Measurements from ENCODE around the gene CALML5.

Gene CALML5

DNA sequence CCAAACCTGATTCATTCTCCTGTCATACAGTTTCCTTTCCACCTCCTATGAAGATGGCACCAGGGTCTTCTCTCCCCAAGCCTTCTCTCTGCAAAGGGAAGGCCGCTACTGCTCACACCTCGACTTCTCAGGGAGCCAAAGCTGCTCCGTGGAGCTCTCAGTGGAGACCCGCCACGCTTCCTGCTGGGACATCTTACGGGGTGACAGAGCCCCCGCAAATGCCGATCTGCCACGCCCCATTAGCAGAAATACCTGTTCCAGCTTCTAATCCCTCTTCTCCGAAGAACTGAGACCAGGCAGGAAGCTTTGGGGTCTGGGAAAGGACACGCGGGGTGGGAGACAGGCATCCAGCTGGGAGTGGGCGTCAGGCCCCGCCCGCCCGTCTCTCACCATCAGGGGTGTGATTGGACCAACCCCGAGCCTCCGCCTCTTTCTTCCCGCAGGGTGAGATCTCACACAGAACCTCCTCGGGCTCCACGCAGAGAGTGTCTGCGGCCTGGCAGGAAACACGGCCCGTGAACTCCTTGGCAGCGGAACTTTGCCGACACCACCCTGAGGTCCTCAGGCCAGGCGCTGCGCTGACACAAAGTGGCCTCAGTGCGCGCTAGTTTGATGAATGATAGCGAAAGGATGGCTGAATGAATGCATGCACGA, 12.0 kb upstream of the CALML5 start:
- TF ChIP-seq POLR2AphosphoS5 (IDR thresholded peaks at IDR 0.05; ENCODE audit: low read depth): no peak
- TF ChIP-seq, protein P1, sequence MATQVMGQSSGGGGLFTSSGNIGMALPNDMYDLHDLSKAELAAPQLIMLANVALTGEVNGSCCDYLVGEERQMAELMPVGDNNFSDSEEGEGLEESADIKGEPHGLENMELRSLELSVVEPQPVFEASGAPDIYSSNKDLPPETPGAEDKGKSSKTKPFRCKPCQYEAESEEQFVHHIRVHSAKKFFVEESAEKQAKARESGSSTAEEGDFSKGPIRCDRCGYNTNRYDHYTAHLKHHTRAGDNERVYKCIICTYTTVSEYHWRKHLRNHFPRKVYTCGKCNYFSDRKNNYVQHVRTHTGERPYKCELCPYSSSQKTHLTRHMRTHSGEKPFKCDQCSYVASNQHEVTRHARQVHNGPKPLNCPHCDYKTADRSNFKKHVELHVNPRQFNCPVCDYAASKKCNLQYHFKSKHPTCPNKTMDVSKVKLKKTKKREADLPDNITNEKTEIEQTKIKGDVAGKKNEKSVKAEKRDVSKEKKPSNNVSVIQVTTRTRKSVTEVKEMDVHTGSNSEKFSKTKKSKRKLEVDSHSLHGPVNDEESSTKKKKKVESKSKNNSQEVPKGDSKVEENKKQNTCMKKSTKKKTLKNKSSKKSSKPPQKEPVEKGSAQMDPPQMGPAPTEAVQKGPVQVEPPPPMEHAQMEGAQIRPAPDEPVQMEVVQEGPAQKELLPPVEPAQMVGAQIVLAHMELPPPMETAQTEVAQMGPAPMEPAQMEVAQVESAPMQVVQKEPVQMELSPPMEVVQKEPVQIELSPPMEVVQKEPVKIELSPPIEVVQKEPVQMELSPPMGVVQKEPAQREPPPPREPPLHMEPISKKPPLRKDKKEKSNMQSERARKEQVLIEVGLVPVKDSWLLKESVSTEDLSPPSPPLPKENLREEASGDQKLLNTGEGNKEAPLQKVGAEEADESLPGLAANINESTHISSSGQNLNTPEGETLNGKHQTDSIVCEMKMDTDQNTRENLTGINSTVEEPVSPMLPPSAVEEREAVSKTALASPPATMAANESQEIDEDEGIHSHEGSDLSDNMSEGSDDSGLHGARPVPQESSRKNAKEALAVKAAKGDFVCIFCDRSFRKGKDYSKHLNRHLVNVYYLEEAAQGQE (IDR thresholded peaks at IDR 0.05; ENCODE audit: insufficient replicate concordance, low read depth): no peak
- no peak for TF ChIP-seq GABPA (IDR thresholded peaks at IDR 0.05; ENCODE audit: low read depth)
- TF ChIP-seq, protein P2, sequence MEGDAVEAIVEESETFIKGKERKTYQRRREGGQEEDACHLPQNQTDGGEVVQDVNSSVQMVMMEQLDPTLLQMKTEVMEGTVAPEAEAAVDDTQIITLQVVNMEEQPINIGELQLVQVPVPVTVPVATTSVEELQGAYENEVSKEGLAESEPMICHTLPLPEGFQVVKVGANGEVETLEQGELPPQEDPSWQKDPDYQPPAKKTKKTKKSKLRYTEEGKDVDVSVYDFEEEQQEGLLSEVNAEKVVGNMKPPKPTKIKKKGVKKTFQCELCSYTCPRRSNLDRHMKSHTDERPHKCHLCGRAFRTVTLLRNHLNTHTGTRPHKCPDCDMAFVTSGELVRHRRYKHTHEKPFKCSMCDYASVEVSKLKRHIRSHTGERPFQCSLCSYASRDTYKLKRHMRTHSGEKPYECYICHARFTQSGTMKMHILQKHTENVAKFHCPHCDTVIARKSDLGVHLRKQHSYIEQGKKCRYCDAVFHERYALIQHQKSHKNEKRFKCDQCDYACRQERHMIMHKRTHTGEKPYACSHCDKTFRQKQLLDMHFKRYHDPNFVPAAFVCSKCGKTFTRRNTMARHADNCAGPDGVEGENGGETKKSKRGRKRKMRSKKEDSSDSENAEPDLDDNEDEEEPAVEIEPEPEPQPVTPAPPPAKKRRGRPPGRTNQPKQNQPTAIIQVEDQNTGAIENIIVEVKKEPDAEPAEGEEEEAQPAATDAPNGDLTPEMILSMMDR (IDR thresholded peaks at IDR 0.05; ENCODE audit: insufficient read depth, low read length): no peak
- TF ChIP-seq SPI1 (IDR thresholded peaks at IDR 0.05; ENCODE audit: borderline replicate concordance, low read depth): no peak
- no peak overlapping the region for H3K27ac ChIP-seq (replicated peaks)
- no peaks in the 10 kb centered on the region for H3K27me3 ChIP-seq (ENCODE audit: insufficient read depth, poor library complexity, severe bottlenecking)
- DNase-seq (ENCODE audit: low read depth in 1 of 2, low spot score in 1 of 2): no peak
- H3K4me3 ChIP-seq (replicated peaks; ENCODE audit: insufficient read depth, low read length): no peak overlapping the region

DNA sequence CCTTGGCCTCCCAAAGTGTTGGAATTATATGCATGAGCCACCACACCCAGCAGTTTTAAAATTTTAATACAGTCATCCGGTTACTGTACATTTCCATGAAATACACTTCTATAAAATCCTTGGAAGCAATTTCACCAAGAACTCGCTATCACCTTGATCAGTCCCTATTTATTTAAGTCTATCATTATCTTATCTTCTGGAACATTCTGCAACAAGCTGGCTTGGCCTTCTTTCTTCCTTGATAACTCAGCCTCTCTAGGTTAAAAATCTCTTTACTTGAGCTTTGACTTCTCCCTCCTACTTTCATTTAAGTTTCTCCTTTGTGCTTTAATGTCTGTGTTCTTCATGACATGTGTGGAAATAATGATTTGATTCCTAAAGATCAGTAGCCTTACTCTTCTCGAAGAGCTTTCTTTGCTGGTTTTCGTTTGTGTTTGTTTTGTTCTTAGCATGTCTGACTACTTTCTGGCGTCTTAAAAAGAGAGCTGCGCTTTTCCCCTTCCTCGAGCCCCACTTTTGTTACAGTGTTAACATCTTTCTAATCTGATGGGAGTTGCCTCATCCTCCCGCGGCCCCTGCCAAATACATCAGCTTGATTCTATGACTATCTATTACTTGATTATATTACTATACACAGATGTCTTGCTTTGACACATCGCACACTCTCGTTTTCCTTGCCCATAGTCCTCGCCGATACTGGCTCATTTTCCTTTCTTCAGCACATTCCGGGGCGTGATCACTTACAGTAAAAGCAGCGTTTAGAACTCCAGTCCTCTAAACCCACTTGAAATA, 11.1 kb upstream of the CALML5 start:
- no peaks in the 10 kb centered on the region for H3K27me3 ChIP-seq (ENCODE audit: insufficient read depth, poor library complexity, severe bottlenecking)
- no peak overlapping the region for H3K27ac ChIP-seq (replicated peaks)
- DNase-seq (ENCODE audit: low read depth in 1 of 2, low spot score in 1 of 2): no peak
- TF ChIP-seq, protein P1 (IDR thresholded peaks at IDR 0.05; ENCODE audit: insufficient replicate concordance, low read depth): no peak
- TF ChIP-seq POLR2AphosphoS5 (IDR thresholded peaks at IDR 0.05; ENCODE audit: low read depth) (no peak), GABPA (IDR thresholded peaks at IDR 0.05; ENCODE audit: low read depth) (no peak), SPI1 (IDR thresholded peaks at IDR 0.05; ENCODE audit: borderline replicate concordance, low read depth) (no peak)
- TF ChIP-seq, protein P2 (IDR thresholded peaks at IDR 0.05; ENCODE audit: insufficient read depth, low read length): no peak
- no peak overlapping the region for H3K4me3 ChIP-seq (replicated peaks; ENCODE audit: insufficient read depth, low read length)

DNA sequence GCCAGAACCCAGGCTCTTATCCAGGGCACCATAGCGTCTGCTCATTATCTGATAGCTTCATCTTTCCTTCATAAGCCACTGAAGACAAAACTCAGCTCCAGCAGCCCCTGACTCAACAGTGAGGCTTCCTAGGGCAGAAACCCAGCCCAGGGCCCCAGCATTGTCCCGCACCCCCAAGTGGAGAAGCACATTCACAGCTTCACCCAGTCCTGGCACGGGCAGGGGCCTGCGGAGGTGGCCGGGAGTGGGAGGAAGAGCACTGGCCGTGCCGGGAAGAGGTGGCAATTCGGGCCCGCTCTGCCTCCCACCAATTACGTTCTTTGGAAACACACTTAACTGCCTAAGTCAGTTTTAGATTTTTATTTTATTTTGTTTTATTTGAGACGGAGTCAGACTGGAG, 10.3 kb upstream of the CALML5 start:
- TF ChIP-seq, protein P2 (IDR thresholded peaks at IDR 0.05; ENCODE audit: insufficient read depth, low read length): no peak
- TF ChIP-seq POLR2AphosphoS5 (IDR thresholded peaks at IDR 0.05; ENCODE audit: low read depth): no peak
- TF ChIP-seq, protein P1 (IDR thresholded peaks at IDR 0.05; ENCODE audit: insufficient replicate concordance, low read depth): no peak
- no peak for TF ChIP-seq SPI1 (IDR thresholded peaks at IDR 0.05; ENCODE audit: borderline replicate concordance, low read depth)
- no peak for TF ChIP-seq GABPA (IDR thresholded peaks at IDR 0.05; ENCODE audit: low read depth)
- no peak for DNase-seq (ENCODE audit: low read depth in 1 of 2, low spot score in 1 of 2)
- Histone ChIP-seq H3K27me3 (ENCODE audit: insufficient read depth, poor library complexity, severe bottlenecking) (no peaks in the 10 kb centered on the region), H3K27ac (replicated peaks) (no peak overlapping the region), H3K4me3 (replicated peaks; ENCODE audit: insufficient read depth, low read length) (no peak overlapping the region)
